Skeletal muscle satellite cell (primary cell): ENCODE results near the gene LBHD2.
A peak's percentile ranks its signal among the peaks of the same experiment; 100 is the strongest.

Experiments used
- H3K27me3 ChIP-seq: 2 replicates; pipeline ENCODE4 v1.7.0; 2013; ENCODE audit warnings: low read length; ENCODE audit not compliant: control insufficient read depth, insufficient read depth
- H3K36me3 ChIP-seq: 2 replicates; pipeline ENCODE4 v1.7.0; 2013; ENCODE audit warnings: mild to moderate bottlenecking, control low read depth, low read length; ENCODE audit not compliant: insufficient read depth
- H3K4me1 ChIP-seq: 2 replicates; pipeline ENCODE4 v1.7.0; 2013; ENCODE audit warnings: low read length; ENCODE audit not compliant: control insufficient read depth, insufficient read depth
- H3K4me2 ChIP-seq: 2 replicates; pipeline ENCODE4 v1.7.0; 2013; ENCODE audit warnings: mild to moderate bottlenecking, low read length
- H3K4me3 ChIP-seq: 2 replicates; pipeline ENCODE4 v1.7.0; 2013; ENCODE audit warnings: low read length
- H3K9ac ChIP-seq: 2 replicates; pipeline ENCODE4 v1.7.0; 2013; ENCODE audit warnings: mild to moderate bottlenecking, low read depth, low read length, moderate library complexity
- H3K9me3 ChIP-seq: replicated peaks from 2 replicates; pipeline ENCODE4 v1.7.0; 2013; ENCODE audit warnings: mild to moderate bottlenecking, control low read depth, low read length

LBHD2 gene

GRCh38 chr14:103085106-103086091 is 1.4 kb downstream of the LBHD2 start:
- no peaks in the 10 kb centered on the region for H3K4me1 ChIP-seq
- peaks cover 51% of the 10 kb centered on the region for H3K27me3 ChIP-seq
- H3K36me3 ChIP-seq, result no peaks in the 10 kb centered on the region
- no peaks in the 10 kb centered on the region for H3K9me3 ChIP-seq
- no peak overlapping the region for H3K4me2 ChIP-seq
- H3K9ac ChIP-seq, result no peak overlapping the region
- no peak overlapping the region for H3K4me3 ChIP-seq

- no peak overlapping the region for H3K4me3 ChIP-seq
- H3K9me3 ChIP-seq, result no peaks in the 10 kb centered on the region
- peaks cover 6% of the 10 kb centered on the region for H3K4me1 ChIP-seq
- H3K4me2 ChIP-seq, result no peak overlapping the region
- H3K27me3 ChIP-seq, result peaks cover 49% of the 10 kb centered on the region
- H3K9ac ChIP-seq, result no peak overlapping the region
- no peaks in the 10 kb centered on the region for H3K36me3 ChIP-seq
Observed at GRCh38 chr14:103086771-103087342, 2.8 kb downstream of the LBHD2 start.

- Histone ChIP-seq H3K4me2 (no peak overlapping the region), H3K4me3 (no peak overlapping the region), H3K27me3 (peaks cover 45% of the 10 kb centered on the region), H3K36me3 (no peaks in the 10 kb centered on the region), H3K4me1 (peaks cover 6% of the 10 kb centered on the region), H3K9me3 (no peaks in the 10 kb centered on the region), H3K9ac (no peak overlapping the region)
Observed at GRCh38 chr14:103087343-103087835, 3.4 kb downstream of the LBHD2 start.

- peaks cover 43% of the 10 kb centered on the region for H3K27me3 ChIP-seq
- no peak overlapping the region for H3K4me3 ChIP-seq
- H3K4me1 ChIP-seq, result peaks cover 6% of the 10 kb centered on the region
- no peaks in the 10 kb centered on the region for H3K36me3 ChIP-seq
- H3K9ac ChIP-seq, result no peak overlapping the region
- no peak overlapping the region for H3K4me2 ChIP-seq
- no peaks in the 10 kb centered on the region for H3K9me3 ChIP-seq
Observed at GRCh38 chr14:103088921-103089320, 4.9 kb downstream of the LBHD2 start.

- no peak overlapping the region for H3K4me3 ChIP-seq
- no peak overlapping the region for H3K9ac ChIP-seq
- no peaks in the 10 kb centered on the region for H3K36me3 ChIP-seq
- no peaks in the 10 kb centered on the region for H3K9me3 ChIP-seq
- peaks cover 35% of the 10 kb centered on the region for H3K27me3 ChIP-seq
- H3K4me1 ChIP-seq, result peaks cover 10% of the 10 kb centered on the region
- no peak overlapping the region for H3K4me2 ChIP-seq
Observed at GRCh38 chr14:103089386-103090335, 5.7 kb downstream of the LBHD2 start.

GRCh38 chr14:103090481-103091020 is 6.5 kb downstream of the LBHD2 start:
- H3K9ac ChIP-seq, result no peak overlapping the region
- H3K4me2 ChIP-seq, result peak overlapping the region; percentile 94
- H3K27me3 ChIP-seq, result peaks cover 32% of the 10 kb centered on the region
- H3K4me1 ChIP-seq, result peaks cover 14% of the 10 kb centered on the region
- H3K4me3 ChIP-seq, result no peak overlapping the region
- no peaks in the 10 kb centered on the region for H3K36me3 ChIP-seq
- no peaks in the 10 kb centered on the region for H3K9me3 ChIP-seq

GRCh38 chr14:103091041-103091882 is 7.3 kb downstream of the LBHD2 start:
- Histone ChIP-seq H3K4me2 (peak overlapping the region; percentile 94), H3K4me3 (peak overlapping the region; percentile 66), H3K36me3 (no peaks in the 10 kb centered on the region), H3K27me3 (peaks cover 29% of the 10 kb centered on the region), H3K9ac (peak overlapping the region; percentile 69), H3K9me3 (no peaks in the 10 kb centered on the region), H3K4me1 (peaks cover 14% of the 10 kb centered on the region)

- Histone ChIP-seq H3K9me3 (no peaks in the 10 kb centered on the region), H3K36me3 (no peaks in the 10 kb centered on the region), H3K4me2 (peak overlapping the region; percentile 94), H3K27me3 (peaks cover 30% of the 10 kb centered on the region), H3K4me1 (peaks cover 14% of the 10 kb centered on the region), H3K9ac (peak overlapping the region; percentile 69), H3K4me3 (peak overlapping the region; percentile 66)
Observed at GRCh38 chr14:103091883-103092222, 7.8 kb downstream of the LBHD2 start.

- H3K4me2 ChIP-seq, result peak overlapping the region; percentile 42
- H3K36me3 ChIP-seq, result no peaks in the 10 kb centered on the region
- H3K4me1 ChIP-seq, result peaks cover 14% of the 10 kb centered on the region
- H3K4me3 ChIP-seq, result no peak overlapping the region
- H3K9me3 ChIP-seq, result no peaks in the 10 kb centered on the region
- no peak overlapping the region for H3K9ac ChIP-seq
- peaks cover 40% of the 10 kb centered on the region for H3K27me3 ChIP-seq
Observed at GRCh38 chr14:103093856-103094405, 9.9 kb downstream of the LBHD2 start.
